Cardiac fibroblast (primary cell): Measurements from ENCODE around the gene MYPN.

Experiments used
- DNase-seq, 2 donors: peaks; one replicate each; pipeline versions ENCODE4 v3.0.0 to v3.0.0-alpha.2; 2010; ENCODE audit warnings: low read depth in 2 of 2
- H3K4me3 ChIP-seq, 2 donors: replicated peaks in 1 of 2; 1 replicate in 1 of 2; 2 replicates in 1 of 2; pipeline ENCODE4 v1.5.1; 2011; ENCODE audit warnings: low read depth in 2 of 2, low read length in 2 of 2, mild to moderate bottlenecking in 2 of 2, moderate library complexity in 1 of 2
- TF ChIP-seq, protein P1 (sequence below): IDR thresholded peaks from one replicate; pipeline ENCODE4 v1.5.1; 2011; ENCODE audit warnings: low read depth, mild to moderate bottlenecking, low read length, inconsistent platforms

The MYPN gene

GRCh38 chr10:68082872-68083271 lies 26.4 kb upstream of the MYPN start:
- H3K4me3 ChIP-seq, result no peak overlapping the region
- TF ChIP-seq, protein P1, sequence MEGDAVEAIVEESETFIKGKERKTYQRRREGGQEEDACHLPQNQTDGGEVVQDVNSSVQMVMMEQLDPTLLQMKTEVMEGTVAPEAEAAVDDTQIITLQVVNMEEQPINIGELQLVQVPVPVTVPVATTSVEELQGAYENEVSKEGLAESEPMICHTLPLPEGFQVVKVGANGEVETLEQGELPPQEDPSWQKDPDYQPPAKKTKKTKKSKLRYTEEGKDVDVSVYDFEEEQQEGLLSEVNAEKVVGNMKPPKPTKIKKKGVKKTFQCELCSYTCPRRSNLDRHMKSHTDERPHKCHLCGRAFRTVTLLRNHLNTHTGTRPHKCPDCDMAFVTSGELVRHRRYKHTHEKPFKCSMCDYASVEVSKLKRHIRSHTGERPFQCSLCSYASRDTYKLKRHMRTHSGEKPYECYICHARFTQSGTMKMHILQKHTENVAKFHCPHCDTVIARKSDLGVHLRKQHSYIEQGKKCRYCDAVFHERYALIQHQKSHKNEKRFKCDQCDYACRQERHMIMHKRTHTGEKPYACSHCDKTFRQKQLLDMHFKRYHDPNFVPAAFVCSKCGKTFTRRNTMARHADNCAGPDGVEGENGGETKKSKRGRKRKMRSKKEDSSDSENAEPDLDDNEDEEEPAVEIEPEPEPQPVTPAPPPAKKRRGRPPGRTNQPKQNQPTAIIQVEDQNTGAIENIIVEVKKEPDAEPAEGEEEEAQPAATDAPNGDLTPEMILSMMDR, result peak; percentile 44
- peak; percentile 64 to 71 for DNase-seq

DNA sequence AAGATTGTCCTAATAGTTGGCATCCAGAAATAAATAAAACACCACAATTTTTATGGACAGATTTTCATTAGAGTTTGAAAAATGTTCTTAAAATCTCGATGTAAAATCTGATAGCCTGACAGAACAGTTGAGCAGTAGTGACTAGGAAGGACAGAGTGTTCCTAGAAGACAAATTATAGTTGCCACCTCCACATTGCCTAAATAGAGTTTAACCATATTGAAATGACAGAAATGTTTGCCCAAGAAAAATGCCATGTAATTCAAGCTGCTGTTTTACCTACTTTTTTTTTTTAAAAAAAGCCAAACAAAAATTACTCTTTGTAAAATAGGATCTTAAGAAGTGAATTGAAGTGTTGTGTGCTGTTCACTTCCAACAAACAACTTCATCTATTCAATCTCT lies 25.3 kb upstream of the MYPN start:
- TF ChIP-seq, protein P1, result no peak
- no peak overlapping the region for H3K4me3 ChIP-seq
- no peak for DNase-seq

DNA sequence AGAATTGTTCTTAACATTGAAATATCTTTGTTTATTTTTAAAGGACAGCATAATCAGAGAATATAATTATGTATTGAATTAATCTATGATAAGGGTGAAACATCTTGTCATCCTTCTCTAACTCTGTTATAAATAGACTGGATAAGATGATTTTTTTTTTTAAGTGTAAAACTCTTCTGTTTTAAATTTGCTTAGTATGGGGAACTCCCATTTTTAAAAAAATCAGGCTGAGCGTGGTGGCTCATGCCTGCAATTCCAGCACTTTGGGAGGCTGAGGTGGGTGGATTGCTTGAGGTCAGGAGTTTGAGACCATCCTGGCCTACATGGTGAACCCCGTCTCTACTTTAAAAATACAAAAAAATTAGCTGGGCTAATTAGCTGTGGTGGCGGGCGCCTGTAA lies 24.8 kb upstream of the MYPN start:
- DNase-seq, result no peak
- TF ChIP-seq, protein P1, result no peak
- no peak overlapping the region for H3K4me3 ChIP-seq

GRCh38 chr10:68086011-68086410 lies 23.3 kb upstream of the MYPN start:
- no peak for DNase-seq
- TF ChIP-seq, protein P1, result no peak
- no peak overlapping the region for H3K4me3 ChIP-seq

- TF ChIP-seq, protein P1, result no peak
- no peak overlapping the region for H3K4me3 ChIP-seq
These were observed 22.2 kb upstream of the MYPN start for GRCh38 chr10:68086910-68087684.

DNA sequence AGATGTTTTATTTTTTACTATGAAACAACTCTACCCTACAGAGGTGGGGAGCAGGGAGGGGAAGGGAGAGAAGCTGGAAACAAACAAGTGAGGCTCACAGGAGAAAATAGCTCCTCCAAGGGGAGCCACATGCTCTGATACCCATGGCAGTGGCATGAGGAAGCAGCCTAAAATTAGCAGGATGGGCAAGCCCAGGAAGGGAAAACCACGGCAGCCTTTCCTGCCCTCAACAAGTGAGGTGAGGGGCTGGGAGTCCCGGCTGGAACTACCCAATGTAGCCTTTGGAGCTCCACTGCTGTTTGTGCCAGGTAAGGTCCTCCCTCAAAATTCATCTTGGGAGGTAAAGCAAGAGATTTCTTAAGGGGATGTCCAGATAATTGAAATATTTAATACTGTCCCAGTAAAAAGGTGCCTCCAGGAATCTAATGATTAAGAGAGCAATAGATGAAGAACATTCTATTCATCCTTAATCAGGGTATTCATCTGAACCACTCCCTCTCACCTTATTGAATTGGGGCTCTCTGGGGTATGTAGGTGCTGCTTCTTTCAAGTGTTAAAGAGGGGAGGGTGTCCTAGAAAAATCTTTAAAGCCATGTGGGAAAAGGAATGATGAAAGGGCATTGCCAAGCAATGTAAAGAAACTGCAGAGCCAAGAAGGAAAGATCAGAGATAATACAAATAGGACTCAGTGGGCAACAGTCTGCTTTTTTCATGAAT lies 21.4 kb upstream of the MYPN start:
- TF ChIP-seq, protein P1, result no peak
- no peak for DNase-seq
- no peak overlapping the region for H3K4me3 ChIP-seq

More at GRCh38 chr10:68086910-68087684, 22.2 kb upstream of the MYPN start:
- no peak for DNase-seq
